Thyroid gland (tissue), 4 donors: ENCODE measurements around the gene ZNRF1. TPM values are rescaled to one million over a fixed set of nuclear protein-coding genes. Genes with fewer than 3 reads are reported as not detected.

ENCODE experiments used
- DNase-seq, 2 donors: peaks; one replicate each; pipeline ENCODE4 v3.0.0-alpha.2; 2019
- H3K27ac ChIP-seq, 3 donors: fragments of 200-600 bp; sonication (generic); 1 replicate in 2 of 3; 2 replicates in 1 of 3; pipeline ENCODE4 v1.5.1; 2016 to 2019; ENCODE audit warnings: mild to moderate bottlenecking in 1 of 3, moderate library complexity in 1 of 3
- H3K27me3 ChIP-seq: fragments of 200-600 bp; sonication (generic); one replicate; pipeline ENCODE4 v1.5.1; 2019
- H3K36me3 ChIP-seq, 2 donors: fragments of 200-600 bp; sonication (generic); one replicate each; pipeline ENCODE4 v1.5.1; 2016 to 2019
- H3K4me1 ChIP-seq, 2 donors: fragments of 200-600 bp; sonication (generic); one replicate each; pipeline ENCODE4 v1.5.1; 2017 to 2019
- H3K4me3 ChIP-seq, 3 donors: fragments of 200-600 bp; sonication (generic); replicated peaks in 1 of 3; 1 replicate in 2 of 3; 2 replicates in 1 of 3; pipeline ENCODE4 v1.5.1; 2016; ENCODE audit warnings: mild to moderate bottlenecking in 1 of 3
- H3K9me3 ChIP-seq: fragments of 200-600 bp; sonication (generic); one replicate; pipeline ENCODE4 v1.5.1; 2017
- POLR2A ChIP-seq, 2 donors: fragments of 450-650 bp; IDR thresholded peaks; one replicate each; pipeline ENCODE4 v1.6.1; 2017; ENCODE audit warnings: antibody characterized with exemption in 2 of 2, mild to moderate bottlenecking in 2 of 2, moderate library complexity in 1 of 2
- WGBS, 2 donors: methylation state at CpG; one replicate each; pipeline ENCODE4 v1.1.5; 2017; 5-methylcytosine and 5-hydroxymethylcytosine counted together
- intact Hi-C: fragments of 100-400 bp; cut with DNase I; formaldehyde crosslinking; loops from one replicate; pipeline ENCODE4 v1.15.1; 2023
- total RNA-seq, 4 donors: library from RNA; depleted of rRNA; stranded (reverse); fragments of >200 nt; gene quantifications; one replicate each; pipeline ENCODE4 v1.2.3, GENCODE V29; 2016
- TF ChIP-seq, protein P1 (sequence below), 6 experiments: fragments of 200-600 bp in 3 of 6; fragments of 450-650 bp in 3 of 6; sonication (generic) in 3 of 6; IDR thresholded peaks; one replicate each; pipeline ENCODE4 v1.5.1; 2016 to 2019; ENCODE audit warnings: antibody characterized with exemption in 6 of 6, mild to moderate bottlenecking in 2 of 6, inconsistent platforms in 1 of 6, moderate library complexity in 1 of 6

ZNRF1 gene
- total RNA-seq, 4 donors from 2014 or later: 47.4 to 94.5 (median 57.4) TPM

DNA sequence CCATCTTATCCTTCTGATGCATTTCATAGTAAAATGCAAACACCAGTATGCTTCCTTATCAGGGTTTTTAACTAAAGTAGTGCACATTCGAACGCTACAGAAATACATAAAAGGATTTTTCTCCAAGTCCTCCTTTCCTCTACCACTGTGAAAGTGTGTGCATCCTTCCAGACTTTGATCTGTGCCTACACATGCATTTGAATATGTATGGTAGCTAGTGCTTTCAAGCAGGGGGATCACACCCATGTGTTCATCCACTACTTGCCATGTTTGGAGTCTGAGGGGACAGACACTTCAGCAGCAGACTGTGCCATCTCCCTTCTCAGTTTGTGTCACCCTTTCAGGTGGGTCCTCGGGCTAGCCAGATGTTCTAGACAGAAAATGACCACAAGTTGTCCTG, 102.8 kb downstream of the ZNRF1 start:
- no peaks in the 10 kb centered on the region for H3K9me3 ChIP-seq
- no peak for DNase-seq
- H3K27ac ChIP-seq: no peak overlapping the region
- no peak overlapping the region for H3K4me3 ChIP-seq
- intact Hi-C loops: no loop called here
- H3K36me3 ChIP-seq: no peaks in the 10 kb centered on the region
- H3K4me1 ChIP-seq: peaks cover 40 to 55% of the 10 kb centered on the region in 2 donors
- H3K27me3 ChIP-seq: no peaks in the 10 kb centered on the region
- no peak for TF ChIP-seq POLR2A (IDR thresholded peaks at IDR 0.05)
- TF ChIP-seq, protein P1, sequence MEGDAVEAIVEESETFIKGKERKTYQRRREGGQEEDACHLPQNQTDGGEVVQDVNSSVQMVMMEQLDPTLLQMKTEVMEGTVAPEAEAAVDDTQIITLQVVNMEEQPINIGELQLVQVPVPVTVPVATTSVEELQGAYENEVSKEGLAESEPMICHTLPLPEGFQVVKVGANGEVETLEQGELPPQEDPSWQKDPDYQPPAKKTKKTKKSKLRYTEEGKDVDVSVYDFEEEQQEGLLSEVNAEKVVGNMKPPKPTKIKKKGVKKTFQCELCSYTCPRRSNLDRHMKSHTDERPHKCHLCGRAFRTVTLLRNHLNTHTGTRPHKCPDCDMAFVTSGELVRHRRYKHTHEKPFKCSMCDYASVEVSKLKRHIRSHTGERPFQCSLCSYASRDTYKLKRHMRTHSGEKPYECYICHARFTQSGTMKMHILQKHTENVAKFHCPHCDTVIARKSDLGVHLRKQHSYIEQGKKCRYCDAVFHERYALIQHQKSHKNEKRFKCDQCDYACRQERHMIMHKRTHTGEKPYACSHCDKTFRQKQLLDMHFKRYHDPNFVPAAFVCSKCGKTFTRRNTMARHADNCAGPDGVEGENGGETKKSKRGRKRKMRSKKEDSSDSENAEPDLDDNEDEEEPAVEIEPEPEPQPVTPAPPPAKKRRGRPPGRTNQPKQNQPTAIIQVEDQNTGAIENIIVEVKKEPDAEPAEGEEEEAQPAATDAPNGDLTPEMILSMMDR (IDR thresholded peaks at IDR 0.05): no peak
- WGBS, 2 donors: 97 to 98% methylated on average over 3 of the region's 3 CpGs

- no peaks in the 10 kb centered on the region for H3K9me3 ChIP-seq
- H3K36me3 ChIP-seq: no peaks in the 10 kb centered on the region
- no peaks in the 10 kb centered on the region for H3K27me3 ChIP-seq
- H3K4me1 ChIP-seq: peaks cover 40 to 55% of the 10 kb centered on the region in 2 donors
- H3K4me3 ChIP-seq: no peak overlapping the region
- 97 to 98% methylated on average over 9 of the region's 9 CpGs for WGBS, 2 donors
- DNase-seq: no peak
- no peak for TF ChIP-seq POLR2A (IDR thresholded peaks at IDR 0.05)
- TF ChIP-seq, protein P1 (IDR thresholded peaks at IDR 0.05): no peak
- intact Hi-C loops: no loop called here
- H3K27ac ChIP-seq: no peak overlapping the region
Measured at GRCh38 chr16:75102595-75102994, 103.8 kb downstream of the ZNRF1 start.

GRCh38 chr16:75103994-75104393, 105.2 kb downstream of the ZNRF1 start:
- Histone ChIP-seq H3K27me3 (no peaks in the 10 kb centered on the region), H3K9me3 (no peaks in the 10 kb centered on the region), H3K4me1 (peaks cover 37 to 55% of the 10 kb centered on the region in 2 donors), H3K27ac (no peak overlapping the region), H3K4me3 (no peak overlapping the region), H3K36me3 (no peaks in the 10 kb centered on the region)
- no peak for DNase-seq
- intact Hi-C loops: no loop called here
- no peak for TF ChIP-seq POLR2A (IDR thresholded peaks at IDR 0.05)
- TF ChIP-seq, protein P1 (IDR thresholded peaks at IDR 0.05): no peak
- 97 to 98% methylated on average over 5 of the region's 5 CpGs for WGBS, 2 donors

DNA sequence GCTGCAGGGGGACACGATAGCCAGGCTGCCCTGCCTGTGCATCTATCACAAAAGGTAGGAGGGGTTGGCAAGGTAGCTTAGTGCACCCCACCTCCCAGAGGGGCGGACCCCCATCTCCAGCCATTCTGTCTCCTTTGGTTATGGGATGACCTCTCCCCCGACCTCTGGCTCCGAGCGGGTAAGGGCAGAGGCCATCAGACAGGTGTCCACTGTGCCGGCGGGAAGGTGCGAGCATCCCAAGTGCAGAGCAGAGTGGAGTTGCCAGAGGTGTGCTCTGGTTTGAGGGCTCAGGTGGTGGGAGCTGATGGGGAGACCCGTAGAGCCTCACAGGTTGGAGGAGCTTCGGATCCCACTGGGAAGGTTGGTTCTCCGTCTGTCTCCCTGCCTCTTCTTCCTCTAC, 106.0 kb downstream of the ZNRF1 start:
- H3K9me3 ChIP-seq: no peaks in the 10 kb centered on the region
- intact Hi-C loops: no loop called here
- H3K4me3 ChIP-seq: no peak overlapping the region
- no peaks in the 10 kb centered on the region for H3K27me3 ChIP-seq
- 95% methylated on average over 11 of the region's 11 CpGs for WGBS, 2 donors
- peaks cover 36 to 55% of the 10 kb centered on the region in 2 donors for H3K4me1 ChIP-seq
- TF ChIP-seq, protein P1 (IDR thresholded peaks at IDR 0.05): no peak
- TF ChIP-seq POLR2A (IDR thresholded peaks at IDR 0.05): no peak
- no peaks in the 10 kb centered on the region for H3K36me3 ChIP-seq
- DNase-seq: no peak
- H3K27ac ChIP-seq: peak overlapping the region in 2 of 3 donors; percentile 52 to 76

DNA sequence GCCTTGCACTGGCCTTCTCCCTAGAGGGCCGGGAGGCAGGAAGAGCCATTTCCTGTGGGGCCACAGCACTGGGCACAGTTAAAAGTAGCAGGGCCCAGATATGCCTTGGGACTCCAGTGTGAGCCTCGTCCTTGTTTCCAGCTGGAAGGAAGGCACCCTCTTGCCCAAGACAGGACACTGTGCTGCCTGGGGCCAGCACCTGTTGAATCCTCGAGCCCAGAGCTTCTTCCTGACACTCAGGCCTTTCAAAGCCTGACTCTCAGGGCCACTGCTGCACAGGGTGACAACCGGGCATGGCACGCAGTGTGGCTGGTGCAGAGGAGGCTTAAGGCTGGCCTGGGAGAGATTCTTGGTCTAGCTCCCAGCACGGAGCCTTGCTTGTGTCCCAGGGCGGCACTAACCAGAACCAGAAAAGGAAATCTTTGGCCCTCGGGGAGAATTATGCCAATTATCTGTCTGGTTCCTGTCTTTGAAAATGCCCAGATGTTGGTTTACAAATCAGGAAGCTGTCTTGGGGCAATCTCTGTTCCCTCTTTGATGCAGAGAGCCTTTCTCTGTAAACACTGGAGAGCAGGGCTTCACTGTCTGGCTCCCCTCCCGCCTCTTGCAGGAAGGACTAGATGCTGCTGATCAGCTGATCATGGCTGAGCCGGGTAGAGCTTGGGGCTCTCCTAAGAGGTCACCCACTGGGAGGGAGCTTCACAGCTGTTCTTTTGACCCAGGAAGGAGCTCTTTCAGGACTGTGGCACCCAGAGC, 106.7 kb downstream of the ZNRF1 start:
- DNase-seq: peak; percentile 52 to 54
- intact Hi-C loops: no loop called here
- peak overlapping the region in 2 of 3 donors; percentile 52 to 76 for H3K27ac ChIP-seq

More for the DNA sequence above, 106.7 kb downstream of the ZNRF1 start:
- 65 to 75% methylated on average over 6 to 10 of the region's 10 CpGs for WGBS, 2 donors
- Histone ChIP-seq H3K4me3 (no peak overlapping the region), H3K27me3 (no peaks in the 10 kb centered on the region), H3K4me1 (peaks cover 42 to 55% of the 10 kb centered on the region in 2 donors), H3K36me3 (no peaks in the 10 kb centered on the region), H3K9me3 (no peaks in the 10 kb centered on the region)
- no peak for TF ChIP-seq POLR2A (IDR thresholded peaks at IDR 0.05)
- TF ChIP-seq, protein P1 (IDR thresholded peaks at IDR 0.05): no peak
